Spleen (tissue), 7 donors: ENCODE results near the gene PCDHA6.
"Not testable (repeated sequence)": the region's sequence is repeated elsewhere in the genome, so short reads cannot be mapped to it uniquely, and the experiment has no call there.

ENCODE experiments used
- CTCF ChIP-seq, 11 experiments: fragments of 200-600 bp in 7 of 11; fragments of 450-650 bp in 4 of 11; sonication (generic) in 4 of 11; IDR thresholded peaks in 8 of 11; conservative IDR thresholded peaks in 3 of 11; 1 replicate in 7 of 11; 2 replicates in 4 of 11; pipeline versions ENCODE4 v1.4.0 to v1.8.0; 2016 to 2021; ENCODE audit warnings: antibody characterized with exemption in 11 of 11, inconsistent platforms in 4 of 11, mild to moderate bottlenecking in 1 of 11
- POLR2A ChIP-seq, 3 donors: fragments of 450-650 bp; IDR thresholded peaks; one replicate each; pipeline ENCODE4 v1.5.1; 2017; ENCODE audit warnings: antibody characterized with exemption in 3 of 3, mild to moderate bottlenecking in 1 of 3
- POLR2AphosphoS5 ChIP-seq, 3 donors: sonication (generic); formaldehyde crosslinking; IDR thresholded peaks; one replicate each; pipeline ENCODE4 v1.5.1; 2017; ENCODE audit warnings: antibody characterized with exemption in 3 of 3
- donor health status: DM: no; HTN: no; CAD: no; lungs with moderate emphysema.
- donor health status: DM: no; HTN: no; CAD: no.
- donor health status: DM: no; HTN: no; CAD: no.

DNA sequence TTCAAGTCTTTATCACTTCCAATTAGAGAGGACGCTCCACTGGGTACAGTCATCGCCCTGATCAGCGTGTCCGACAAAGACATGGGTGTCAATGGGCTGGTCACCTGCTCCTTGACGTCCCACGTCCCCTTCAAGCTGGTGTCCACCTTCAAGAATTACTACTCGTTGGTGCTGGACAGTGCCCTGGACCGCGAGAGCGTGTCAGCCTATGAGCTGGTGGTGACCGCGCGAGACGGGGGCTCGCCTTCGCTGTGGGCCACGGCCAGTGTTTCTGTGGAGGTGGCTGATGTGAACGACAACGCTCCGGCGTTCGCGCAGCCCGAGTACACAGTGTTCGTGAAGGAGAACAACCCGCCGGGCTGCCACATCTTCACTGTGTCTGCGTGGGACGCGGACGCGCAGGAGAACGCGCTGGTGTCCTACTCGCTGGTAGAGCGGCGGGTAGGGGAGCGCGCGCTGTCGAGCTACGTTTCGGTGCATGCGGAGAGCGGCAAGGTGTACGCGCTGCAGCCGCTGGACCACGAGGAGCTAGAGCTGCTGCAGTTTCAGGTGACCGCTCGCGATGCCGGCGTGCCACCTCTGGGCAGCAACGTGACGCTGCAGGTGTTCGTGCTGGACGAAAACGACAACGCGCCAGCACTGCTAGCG is 19.4 kb upstream of the PCDHA6 start:
- not testable (repeated sequence) for TF ChIP-seq CTCF (IDR thresholded peaks at IDR 0.05 in 8 of 11, conservative IDR thresholded peaks at IDR 0.05 in 3 of 11); POLR2AphosphoS5 (IDR thresholded peaks at IDR 0.05); POLR2A (IDR thresholded peaks at IDR 0.05)
